ENCODE data around the gene TMEM139. TPM values are rescaled to one million over a fixed set of nuclear protein-coding genes. Genes with fewer than 3 reads are reported as not detected.

TMEM139 gene
- polyA plus RNA-seq, 1 of the 3 experiments (the other 2 are of a cell fraction): 0.05 TPM

- Histone ChIP-seq H3K27me3 (ENCODE audit: insufficient read depth) (no peaks in the 10 kb centered on the region), H3K79me2 (ENCODE audit: insufficient read depth) (peaks cover 41% of the 10 kb centered on the region), H3K36me3 (replicated peaks in 1 of 2; ENCODE audit: control insufficient read depth in 1 of 2, insufficient read depth in 2 of 2, low read length in 1 of 2) (peaks cover 17 to 20% of the 10 kb centered on the region in 2 experiments), H3K4me2 (peak overlapping the region; percentile 39; the same call in 1 of the 2 replicates), H3K9me2 (no peaks in the 10 kb centered on the region), H3K27ac (ENCODE audit: low read depth in 2 of 2, low read length in 1 of 2) (peak overlapping the region; percentile 16 to 36; a peak in 2 of 4 replicates), H3K9me3 (no peaks in the 10 kb centered on the region), H3K4me3 (ENCODE audit: low read depth in 2 of 2, low read length in 1 of 2) (peak overlapping the region in 1 of 2 experiments; percentile 37; a peak in 2 of 4 replicates), H3F3A (replicated peaks; ENCODE audit: insufficient read depth) (peaks cover 2% of the 10 kb centered on the region), H3K4me1 (ENCODE audit: control insufficient read depth in 1 of 2, insufficient read depth in 2 of 2, low read depth in 1 of 2, low read length in 1 of 2) (peaks cover 15 to 26% of the 10 kb centered on the region in 2 experiments; a peak in 3 of 4 replicates), H3K9ac (no peak overlapping the region), H4K20me1 (ENCODE audit: insufficient read depth) (peaks cover 15% of the 10 kb centered on the region; the same call in 1 of the 2 replicates), H2AFZ (ENCODE audit: low read depth) (peak overlapping the region; percentile 88)
- no peak for DNase-seq
- CTCF ChIA-PET: interaction anchor here (0.5 to 3.2 kb wide), 8 partner anchors 12 to 130 kb away, joined by 3 to 13 read pairs (median 5); partner anchors contain the start of gene GSTK1
- TF ChIP-seq REST (IDR thresholded peaks at IDR 0.05; ENCODE audit: low read depth, low read length): no peak
- no peak for TF ChIP-seq EP300 (IDR thresholded peaks at IDR 0.05; ENCODE audit: borderline replicate concordance in 1 of 2, low read depth in 1 of 2, low read length in 1 of 2)
- TF ChIP-seq USF1 (IDR thresholded peaks at IDR 0.05; ENCODE audit: borderline replicate concordance, low read depth): no peak
- TF ChIP-seq FOSL2 (IDR thresholded peaks at IDR 0.05; ENCODE audit: borderline replicate concordance, low read depth): no peak
- TF ChIP-seq TEAD4 (IDR thresholded peaks at IDR 0.05; ENCODE audit: borderline replicate concordance, insufficient read depth): no peak
- TF ChIP-seq MXI1 (IDR thresholded peaks at IDR 0.05; ENCODE audit: low read depth, low read length): no peak
- TF ChIP-seq RXRA (IDR thresholded peaks at IDR 0.05; ENCODE audit: borderline replicate concordance, low read depth): no peak
- TF ChIP-seq IRF3 (IDR thresholded peaks at IDR 0.05; ENCODE audit: low read depth, low read length): no peak
- TF ChIP-seq CTCF (IDR thresholded peaks at IDR 0.05): no peak
- TF ChIP-seq RFX5 (IDR thresholded peaks at IDR 0.05; ENCODE audit: low read length): no peak
- 97% methylated on average over 16 of the region's 17 CpGs for WGBS (ENCODE audit: low lambda C conversion rate)
- POLR2A ChIA-PET: interaction anchor here (0.5 to 1.7 kb wide), 10 partner anchors 9 to 94 kb away, joined by 3 to 13 read pairs (median 4); partner anchors contain the start of gene GSTK1
Measured at GRCh38 chr7:143287339-143287934, 2.7 kb downstream of the TMEM139 start.
